Hepatocyte (in vitro differentiated cells): ENCODE results near the gene IL1RN. TPM values are rescaled to one million over a fixed set of nuclear protein-coding genes. Genes with fewer than 3 reads are reported as not detected.

Source experiments
- DNase-seq: peaks from one replicate; pipeline ENCODE4 v3.0.0-alpha.2; 2016; ENCODE audit warnings: low spot score
- H2AFZ ChIP-seq: fragments of 200-600 bp; sonication (generic); 2 replicates; pipeline ENCODE4 v1.6.0; 2016; ENCODE audit warnings: antibody characterized with exemption, mild to moderate bottlenecking
- H3K27ac ChIP-seq: fragments of 200-600 bp; sonication (generic); 2 replicates; pipeline ENCODE4 v1.5.1; 2016; ENCODE audit warnings: mild to moderate bottlenecking
- H3K27me3 ChIP-seq: fragments of 200-600 bp; sonication (generic); 2 replicates; pipeline ENCODE4 v1.6.1; 2016
- H3K36me3 ChIP-seq: fragments of 200-600 bp; sonication (generic); replicated peaks from 2 replicates; pipeline ENCODE4 v1.5.1; 2016; ENCODE audit warnings: low read depth; ENCODE audit not compliant: insufficient read depth
- H3K4me1 ChIP-seq: fragments of 200-600 bp; sonication (generic); 2 replicates; pipeline ENCODE4 v1.5.1; 2016; ENCODE audit warnings: mild to moderate bottlenecking, moderate library complexity; ENCODE audit not compliant: insufficient read depth
- H3K4me2 ChIP-seq: fragments of 200-600 bp; sonication (generic); 2 replicates; pipeline ENCODE4 v1.6.0; 2016
- H3K4me3 ChIP-seq: fragments of 200-600 bp; sonication (generic); 2 replicates; pipeline ENCODE4 v1.5.1; 2016; ENCODE audit warnings: mild to moderate bottlenecking
- H3K79me2 ChIP-seq: fragments of 200-600 bp; sonication (generic); 2 replicates; pipeline ENCODE4 v1.6.0; 2017; ENCODE audit warnings: mild to moderate bottlenecking
- H3K9me2 ChIP-seq: fragments of 200-600 bp; sonication (generic); replicated peaks from 2 replicates; pipeline ENCODE4 v1.6.0; 2017; ENCODE audit warnings: mild to moderate bottlenecking; ENCODE audit not compliant: insufficient read depth
- H3K9me3 ChIP-seq: fragments of 200-600 bp; sonication (generic); 2 replicates; pipeline ENCODE4 v1.5.1; 2016; ENCODE audit warnings: low read depth, mild to moderate bottlenecking
- H4K20me1 ChIP-seq: fragments of 200-600 bp; sonication (generic); 2 replicates; pipeline ENCODE4 v1.6.0; 2016; ENCODE audit warnings: mild to moderate bottlenecking; ENCODE audit not compliant: insufficient read depth, poor library complexity, severe bottlenecking
- EZH2 ChIP-seq: fragments of 200-600 bp; sonication (generic); IDR thresholded peaks from 2 replicates; pipeline ENCODE4 v1.6.1; 2016; ENCODE audit warnings: antibody characterized with exemption, mild to moderate bottlenecking, borderline replicate concordance
- EZH2phosphoT487 ChIP-seq: fragments of 200-600 bp; sonication (generic); IDR thresholded peaks from one replicate; pipeline ENCODE4 v1.6.1; 2018; ENCODE audit warnings: antibody characterized with exemption, mild to moderate bottlenecking, low read depth, moderate library complexity; ENCODE audit not compliant: unreplicated experiment, severe bottlenecking
- WGBS: methylation state at CpG from one replicate; pipeline ENCODE4 v1.1.6; 2016; ENCODE audit warnings: low lambda C conversion rate; ENCODE audit errors: missing lambda C conversion rate; 5-methylcytosine and 5-hydroxymethylcytosine counted together
- polyA plus RNA-seq: library from polyadenylated mRNA; unstranded; fragments of >200 nt; fragmentation: Nextera tagmentation; extraction: Ambion mirVana; gene quantifications from 2 replicates; pipeline ENCODE4 v1.2.1, GENCODE V29; 2016
- total RNA-seq: library from RNA; depleted of rRNA; stranded (reverse); fragments of >200 nt; gene quantifications from 2 replicates; pipeline ENCODE4 v1.2.3, GENCODE V29; 2014
- TF ChIP-seq, protein P1 (sequence below): fragments of 200-600 bp; sonication (generic); IDR thresholded peaks from 2 replicates; pipeline ENCODE4 v1.5.1; 2016; ENCODE audit warnings: antibody characterized with exemption, mild to moderate bottlenecking; ENCODE audit not compliant: poor library complexity

Gene IL1RN
- total and polyA plus RNA-seq, 2 experiments from 2014 or later: 3.1 to 7.3 TPM

- H3K4me1 ChIP-seq: peaks cover 4% of the 10 kb centered on the region
- H2AFZ ChIP-seq: no peak overlapping the region
- no peak overlapping the region for H3K27ac ChIP-seq
- TF ChIP-seq, protein P1, sequence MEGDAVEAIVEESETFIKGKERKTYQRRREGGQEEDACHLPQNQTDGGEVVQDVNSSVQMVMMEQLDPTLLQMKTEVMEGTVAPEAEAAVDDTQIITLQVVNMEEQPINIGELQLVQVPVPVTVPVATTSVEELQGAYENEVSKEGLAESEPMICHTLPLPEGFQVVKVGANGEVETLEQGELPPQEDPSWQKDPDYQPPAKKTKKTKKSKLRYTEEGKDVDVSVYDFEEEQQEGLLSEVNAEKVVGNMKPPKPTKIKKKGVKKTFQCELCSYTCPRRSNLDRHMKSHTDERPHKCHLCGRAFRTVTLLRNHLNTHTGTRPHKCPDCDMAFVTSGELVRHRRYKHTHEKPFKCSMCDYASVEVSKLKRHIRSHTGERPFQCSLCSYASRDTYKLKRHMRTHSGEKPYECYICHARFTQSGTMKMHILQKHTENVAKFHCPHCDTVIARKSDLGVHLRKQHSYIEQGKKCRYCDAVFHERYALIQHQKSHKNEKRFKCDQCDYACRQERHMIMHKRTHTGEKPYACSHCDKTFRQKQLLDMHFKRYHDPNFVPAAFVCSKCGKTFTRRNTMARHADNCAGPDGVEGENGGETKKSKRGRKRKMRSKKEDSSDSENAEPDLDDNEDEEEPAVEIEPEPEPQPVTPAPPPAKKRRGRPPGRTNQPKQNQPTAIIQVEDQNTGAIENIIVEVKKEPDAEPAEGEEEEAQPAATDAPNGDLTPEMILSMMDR: no peak
- TF ChIP-seq EZH2: no peak
- TF ChIP-seq EZH2phosphoT487: no peak
- no peaks in the 10 kb centered on the region for H3K36me3 ChIP-seq
- H3K4me2 ChIP-seq: no peak overlapping the region
- H4K20me1 ChIP-seq: no peaks in the 10 kb centered on the region
- no peak for DNase-seq
- no peaks in the 10 kb centered on the region for H3K9me2 ChIP-seq
- no peak overlapping the region for H3K4me3 ChIP-seq
- no peaks in the 10 kb centered on the region for H3K79me2 ChIP-seq
- H3K27me3 ChIP-seq: no peaks in the 10 kb centered on the region
- no peaks in the 10 kb centered on the region for H3K9me3 ChIP-seq
- WGBS: 81% methylated on average over 6 of the region's 6 CpGs
Measured at GRCh38 chr2:113124984-113125855, 2.2 kb upstream of the IL1RN start.

DNA sequence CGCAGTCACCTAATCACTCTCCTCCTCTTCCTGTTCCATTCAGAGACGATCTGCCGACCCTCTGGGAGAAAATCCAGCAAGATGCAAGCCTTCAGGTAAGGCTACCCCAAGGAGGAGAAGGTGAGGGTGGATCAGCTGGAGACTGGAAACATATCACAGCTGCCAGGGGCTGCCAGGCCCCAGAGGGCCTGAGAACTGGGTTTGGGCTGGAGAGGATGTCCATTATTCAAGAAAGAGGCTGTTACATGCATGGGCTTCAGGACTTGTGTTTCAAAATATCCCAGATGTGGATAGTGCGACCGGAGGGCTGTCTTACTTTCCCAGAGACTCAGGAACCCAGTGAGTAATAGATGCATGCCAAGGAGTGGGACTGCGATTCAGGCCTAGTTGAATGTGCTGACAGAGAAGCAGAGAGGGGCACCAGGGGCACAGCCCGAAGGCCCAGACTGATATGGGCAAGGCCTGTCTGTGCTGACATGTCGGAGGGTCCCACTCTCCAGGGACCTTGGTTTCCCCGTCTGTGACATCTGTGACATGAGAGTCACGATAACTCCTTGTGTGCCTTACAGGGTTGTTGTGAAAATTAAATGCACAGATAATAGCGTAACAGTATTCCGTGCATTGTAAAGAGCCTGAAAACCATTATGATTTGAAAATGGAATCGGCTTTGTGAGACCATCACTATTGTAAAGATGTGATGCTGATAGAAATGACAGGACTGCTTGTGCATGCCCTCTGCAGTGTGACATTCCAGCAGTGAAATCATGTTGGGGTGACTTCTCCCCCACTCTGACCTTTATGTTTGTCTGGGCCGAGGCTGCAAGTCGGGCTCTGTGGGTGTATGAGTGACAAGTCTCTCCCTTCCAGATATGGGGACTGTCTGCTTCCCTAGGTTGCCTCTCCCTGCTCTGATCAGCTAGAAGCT is 510 bp downstream of the IL1RN start:
- WGBS: 91% methylated on average over 15 of the region's 15 CpGs
- H3K4me3 ChIP-seq: no peak overlapping the region

DNA sequence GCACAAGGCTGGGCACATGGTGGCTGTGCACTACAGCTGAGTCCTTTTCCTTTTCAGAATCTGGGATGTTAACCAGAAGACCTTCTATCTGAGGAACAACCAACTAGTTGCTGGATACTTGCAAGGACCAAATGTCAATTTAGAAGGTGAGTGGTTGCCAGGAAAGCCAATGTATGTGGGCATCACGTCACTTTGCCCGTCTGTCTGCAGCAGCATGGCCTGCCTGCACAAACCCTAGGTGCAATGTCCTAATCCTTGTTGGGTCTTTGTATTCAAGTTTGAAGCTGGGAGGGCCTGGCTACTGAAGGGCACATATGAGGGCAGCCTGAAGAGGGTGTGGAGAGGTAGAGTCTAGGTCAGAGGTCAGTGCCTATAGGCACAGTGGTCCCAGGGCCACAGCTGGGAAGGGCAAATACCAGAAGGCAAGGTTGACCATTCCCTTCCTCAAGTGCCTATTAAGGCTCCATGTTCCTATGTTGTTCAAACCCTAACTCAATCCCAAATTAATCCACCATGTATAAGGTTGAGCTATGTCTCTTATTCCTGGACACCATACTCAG is 2.2 kb downstream of the IL1RN start:
- H3K27ac ChIP-seq: no peak overlapping the region
- 96% methylated on average over 2 of the region's 2 CpGs for WGBS
- no peaks in the 10 kb centered on the region for H3K79me2 ChIP-seq

More for the DNA sequence above, 510 bp downstream of the IL1RN start:
- TF ChIP-seq, protein P1: no peak
- TF ChIP-seq EZH2phosphoT487 (no peak), EZH2 (no peak)
- Histone ChIP-seq H3K4me2 (no peak overlapping the region), H3K9me3 (no peaks in the 10 kb centered on the region), H3K4me1 (peaks cover 4% of the 10 kb centered on the region), H3K9me2 (no peaks in the 10 kb centered on the region), H2AFZ (no peak overlapping the region), H3K27me3 (no peaks in the 10 kb centered on the region), H3K79me2 (no peaks in the 10 kb centered on the region), H3K27ac (peak overlapping the region; percentile 7), H3K36me3 (no peaks in the 10 kb centered on the region), H4K20me1 (no peaks in the 10 kb centered on the region)
- no peak for DNase-seq

More for the DNA sequence above, 2.2 kb downstream of the IL1RN start:
- Histone ChIP-seq H2AFZ (no peak overlapping the region), H3K4me2 (no peak overlapping the region), H3K4me1 (peaks cover 4% of the 10 kb centered on the region), H3K27me3 (no peaks in the 10 kb centered on the region), H3K36me3 (no peaks in the 10 kb centered on the region), H3K9me2 (no peaks in the 10 kb centered on the region), H3K4me3 (no peak overlapping the region), H4K20me1 (no peaks in the 10 kb centered on the region), H3K9me3 (no peaks in the 10 kb centered on the region)
- DNase-seq: no peak
- TF ChIP-seq, protein P1: no peak
- TF ChIP-seq EZH2 (no peak), EZH2phosphoT487 (no peak)
